ENCODE data around the gene WDR70.
"Not testable (repeated sequence)": the region's sequence is repeated elsewhere in the genome, so short reads cannot be mapped to it uniquely, and the experiment has no call there.

The WDR70 gene

DNA sequence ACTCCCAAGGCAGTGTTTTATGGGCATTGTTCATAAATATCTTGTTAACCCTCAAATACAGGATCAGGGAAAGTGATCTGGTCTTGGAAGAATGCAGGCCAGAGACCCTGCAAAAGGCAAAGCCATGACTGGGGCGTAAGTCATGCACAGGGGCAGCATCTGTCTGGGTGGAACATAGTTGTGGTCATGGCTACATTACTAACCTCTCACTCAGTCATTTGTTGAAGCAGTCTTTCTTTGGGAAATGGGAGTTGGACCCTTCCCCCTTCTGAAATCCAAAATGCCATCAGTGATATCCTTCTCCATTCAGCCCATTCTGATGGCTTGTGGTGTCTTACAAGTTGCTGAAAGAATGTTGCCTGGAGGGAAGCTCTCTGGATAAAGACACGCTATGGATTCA, 392.6 kb downstream of the WDR70 start:
- no peak for DNase-seq

DNA sequence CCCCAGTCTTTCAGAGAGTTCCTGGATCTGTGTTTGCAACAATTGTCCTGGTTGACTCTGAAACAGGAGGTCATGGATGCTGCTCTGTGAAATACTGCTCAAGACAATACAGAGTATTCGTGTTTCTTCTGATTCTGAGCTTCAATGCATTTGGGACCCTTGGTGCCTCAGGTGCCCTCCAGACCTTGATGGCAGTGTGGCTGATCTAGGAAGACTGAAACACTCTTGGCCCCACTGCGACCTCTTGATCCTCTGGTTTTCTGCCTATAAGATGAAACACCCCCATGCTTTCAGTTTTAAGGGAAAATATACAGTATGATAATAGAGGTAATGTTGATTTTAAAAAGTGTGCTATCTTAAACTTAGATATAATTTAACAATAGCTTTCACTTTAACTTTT, 393.1 kb downstream of the WDR70 start:
- DNase-seq: no peak

- no peak for DNase-seq
Measured at GRCh38 chr5:37773809-37774208, 394.7 kb downstream of the WDR70 start.

- peak in 1 of 2 donors; percentile 1 for DNase-seq
Measured at GRCh38 chr5:37774912-37775483, 395.9 kb downstream of the WDR70 start.

GRCh38 chr5:37776826-37777225, 397.7 kb downstream of the WDR70 start:
- no peak for DNase-seq

DNA sequence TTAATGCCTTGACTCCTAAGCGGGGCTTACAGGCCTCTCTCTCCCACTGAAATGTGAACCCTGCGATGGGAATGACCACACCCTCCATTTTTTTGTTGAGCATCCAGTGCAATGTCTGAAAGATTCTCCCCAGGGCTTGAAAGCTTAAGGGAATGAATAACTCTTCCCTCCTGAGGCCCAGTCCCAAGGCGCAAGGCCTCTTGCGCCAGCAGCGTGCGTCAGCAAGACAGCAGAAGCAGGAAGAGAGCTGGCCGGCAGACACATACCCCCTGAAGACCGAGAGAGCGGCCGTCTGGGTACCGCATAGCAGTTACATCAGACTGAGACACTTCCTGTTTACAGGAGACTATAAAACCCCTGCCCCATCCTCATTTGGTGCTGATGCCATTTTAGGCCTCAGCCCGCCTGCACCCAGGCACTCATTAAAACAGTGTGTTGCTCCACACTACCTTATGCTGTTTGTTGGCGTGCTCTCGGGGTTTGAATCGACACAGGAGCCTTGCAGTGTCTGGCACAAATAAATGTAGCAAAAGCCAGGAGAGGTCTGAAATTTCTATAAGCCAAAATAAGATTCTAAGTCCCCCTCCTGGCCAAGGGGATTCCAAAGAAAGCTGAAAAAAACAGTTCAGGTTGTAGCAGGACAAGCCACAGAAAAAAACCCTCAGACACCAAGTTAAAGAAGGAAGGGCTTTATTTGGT, 398.5 kb downstream of the WDR70 start:
- no peak for DNase-seq

GRCh38 chr5:37781409-37781808, 402.3 kb downstream of the WDR70 start:
- DNase-seq: not testable (repeated sequence)

GRCh38 chr5:37786416-37786815, 407.3 kb downstream of the WDR70 start:
- DNase-seq: no peak

GRCh38 chr5:37786862-37787519, 407.9 kb downstream of the WDR70 start:
- DNase-seq: no peak

GRCh38 chr5:37787742-37788141, 408.6 kb downstream of the WDR70 start:
- DNase-seq: no peak

DNA sequence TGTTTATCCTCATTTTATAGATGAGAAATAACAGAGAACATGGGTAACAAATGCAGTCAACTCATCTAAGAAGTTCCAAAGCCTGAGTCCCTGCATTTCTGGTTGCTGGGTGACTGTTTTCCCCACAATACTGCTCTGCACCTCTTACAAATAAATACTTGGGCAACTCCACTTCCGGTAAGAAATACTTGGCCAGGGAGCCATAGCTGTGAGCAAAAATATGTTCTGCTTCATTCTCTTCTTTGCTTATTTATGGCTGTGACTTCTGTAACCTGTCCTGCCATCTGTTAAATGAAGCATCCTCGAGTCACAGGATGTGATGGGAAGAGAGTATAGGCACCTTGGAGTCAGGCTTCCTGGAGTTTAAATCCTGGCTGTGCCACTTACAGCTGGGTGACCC, 410.9 kb downstream of the WDR70 start:
- DNase-seq: no peak

DNA sequence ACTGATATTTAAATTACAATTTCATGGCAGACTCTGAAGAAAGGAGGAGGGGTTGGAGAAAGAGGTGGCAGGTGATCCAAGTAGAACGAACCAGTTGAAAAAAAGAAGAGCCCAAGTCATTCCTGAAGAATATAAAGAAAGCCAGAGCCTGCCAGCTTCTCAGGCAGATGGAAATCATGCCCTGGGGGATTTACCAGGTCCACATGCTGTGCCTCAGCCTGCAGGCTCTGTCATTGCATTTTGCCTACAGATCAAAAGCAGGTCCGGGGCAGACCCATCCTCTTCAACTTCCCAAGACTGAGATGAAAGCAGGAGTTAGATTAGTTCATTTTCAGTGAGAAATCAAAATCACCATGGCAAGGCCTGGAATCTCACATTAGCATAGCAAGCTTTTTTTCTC, 412.2 kb downstream of the WDR70 start:
- DNase-seq: no peak

DNA sequence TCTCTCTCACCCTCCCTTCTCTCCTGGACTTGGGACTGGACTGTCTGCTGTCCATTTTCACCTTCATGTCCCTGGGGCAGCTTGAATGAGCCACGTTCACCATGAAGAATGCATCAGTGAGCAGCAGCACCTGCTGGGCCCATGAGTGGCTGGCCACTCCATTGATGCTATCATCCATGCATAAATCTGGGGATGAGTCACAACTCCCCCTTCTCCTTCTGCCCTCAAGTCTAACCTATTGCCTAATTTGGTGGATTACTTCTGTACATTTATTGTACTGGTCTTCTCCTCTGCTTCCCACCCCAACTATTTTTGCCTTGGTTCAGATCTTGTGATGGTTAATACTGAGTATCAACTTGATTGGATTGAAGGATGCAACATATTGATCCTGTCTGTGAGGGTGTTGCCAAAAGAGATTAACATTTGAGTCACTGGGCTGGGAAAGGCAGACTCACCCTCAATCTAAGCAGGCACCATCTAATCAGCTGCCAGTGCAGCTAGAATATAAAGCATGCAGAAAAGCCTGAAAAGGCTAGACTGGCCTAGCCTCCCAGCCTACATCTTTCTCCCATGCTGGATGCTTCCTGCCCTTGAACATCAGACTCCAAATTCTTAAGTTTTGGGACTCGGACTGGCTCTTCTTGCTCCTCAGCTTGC, 414.0 kb downstream of the WDR70 start:
- no peak for DNase-seq

DNA sequence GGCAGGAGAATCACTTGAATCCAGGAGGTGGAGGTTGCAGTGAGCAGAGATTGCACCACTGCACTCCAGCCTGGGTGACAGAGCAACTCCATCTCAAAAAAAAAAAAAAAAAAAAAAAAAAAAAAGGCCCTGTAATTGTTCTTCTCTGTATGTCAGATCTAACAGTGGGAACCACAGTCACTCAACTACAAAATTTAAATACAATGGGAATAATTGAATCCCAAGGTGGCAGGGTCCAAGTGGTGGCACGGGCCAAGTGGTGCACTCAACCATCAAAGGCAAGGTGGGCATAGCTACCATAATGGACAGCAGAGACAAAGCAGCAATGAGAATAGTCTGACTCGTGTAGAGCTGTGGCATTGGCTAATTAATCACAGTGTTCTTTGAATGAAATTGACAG, 416.2 kb downstream of the WDR70 start:
- DNase-seq: not testable (repeated sequence)

DNA sequence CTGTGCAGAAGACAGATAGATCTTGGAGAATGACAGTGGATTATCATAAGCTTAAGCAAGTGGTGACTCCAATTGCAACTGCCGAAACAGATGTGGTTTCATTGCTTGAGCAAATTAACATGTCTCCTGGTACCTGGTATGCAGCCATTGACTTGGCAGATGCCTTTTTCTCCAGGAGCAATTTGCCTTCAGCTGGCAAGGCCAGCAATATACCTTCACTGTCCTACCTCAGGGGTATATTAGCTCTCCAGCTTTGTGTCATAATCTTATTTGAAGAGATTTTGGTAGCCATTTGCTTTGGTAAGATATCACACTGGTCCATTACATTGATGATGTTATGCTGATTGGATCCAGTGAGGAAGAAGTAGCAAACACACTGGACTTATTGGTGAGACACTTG, 417.3 kb downstream of the WDR70 start:
- not testable (repeated sequence) for DNase-seq

DNA sequence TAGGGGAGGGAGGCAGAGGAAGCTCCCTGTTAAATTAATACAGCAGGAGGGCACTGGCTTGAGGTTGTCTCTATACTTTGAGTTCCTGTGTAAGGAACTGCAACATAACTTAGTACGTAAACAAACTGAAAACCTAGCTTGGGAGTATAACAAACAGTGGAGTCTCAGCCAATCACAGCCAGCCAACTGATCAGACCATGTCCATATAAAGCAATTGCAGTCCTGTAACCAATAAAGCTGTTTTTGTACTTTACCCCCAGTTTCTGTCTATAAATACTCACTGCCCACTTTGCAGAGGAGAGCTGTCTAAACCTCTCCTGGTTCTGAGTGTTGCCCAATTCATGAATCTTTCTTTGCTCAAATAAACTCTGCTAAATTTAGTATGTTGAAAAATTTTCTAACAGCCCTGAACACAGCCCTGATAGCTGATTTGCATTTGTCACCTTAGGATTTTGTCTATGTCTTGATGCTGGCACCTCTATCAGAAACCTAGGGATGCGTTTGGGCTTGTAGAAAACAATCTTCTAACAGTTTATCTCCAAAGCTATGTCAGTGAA, 420.8 kb downstream of the WDR70 start:
- no peak for DNase-seq

- no peak for DNase-seq
Measured at GRCh38 chr5:37801521-37801920, 422.4 kb downstream of the WDR70 start.

All from activated CD4-positive, alpha-beta T cell treated with anti-CD3 and anti-CD28 coated beads for 4 hours (primary cell).